T1000 (cell line): ENCODE results near the gene RPL5.
"Not testable (repeated sequence)": the region's sequence is repeated elsewhere in the genome, so short reads cannot be mapped to it uniquely, and the experiment has no call there.

Experiments
- DNase-seq: peaks from one replicate; lab custom pipeline; 2025; ENCODE audit warnings: mixed read lengths; lab: John Stamatoyannopoulos, UW

Gene RPL5

DNA sequence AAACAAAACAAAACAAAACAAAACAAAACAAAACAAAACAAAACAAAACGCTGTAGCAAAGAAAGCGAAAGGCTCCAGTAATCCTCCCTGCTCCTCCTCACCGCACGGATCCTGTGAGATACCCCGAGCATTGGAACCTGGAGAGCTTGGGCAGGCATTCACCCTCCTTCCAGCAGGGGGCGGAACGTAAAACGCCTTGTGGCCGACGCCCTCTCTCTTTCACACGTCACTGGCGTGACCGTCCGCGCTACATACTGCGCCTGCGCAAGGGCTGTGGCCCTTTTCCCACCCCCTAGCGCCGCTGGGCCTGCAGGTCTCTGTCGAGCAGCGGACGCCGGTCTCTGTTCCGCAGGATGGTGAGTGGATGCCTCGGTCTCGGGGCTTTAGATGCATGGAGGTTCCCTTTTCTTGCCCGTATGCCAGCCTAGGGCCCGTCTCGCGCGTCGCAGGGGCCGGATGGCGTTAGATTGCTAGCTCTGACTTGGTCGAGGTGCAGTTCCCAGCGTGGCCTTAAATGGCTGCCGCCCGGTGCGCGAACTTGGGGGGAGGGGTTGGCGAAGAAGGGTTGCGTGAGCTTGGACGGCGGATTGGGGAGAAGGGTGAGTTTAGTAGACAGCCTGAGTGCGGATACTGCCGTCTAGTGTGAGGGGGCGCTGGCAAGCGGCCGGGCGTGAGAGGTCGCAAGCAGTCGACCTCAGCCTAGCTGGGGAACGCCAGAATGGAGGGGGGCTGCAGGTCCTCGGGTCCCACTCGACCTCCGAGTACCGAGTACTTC, at the start of gene RPL5:
TSS of gene RPL5 (plus strand) at position 279 of the 775 bp plus-strand sequence. CDS start at position 354, 75 bp downstream.
- DNase-seq = peak; percentile 97

DNA sequence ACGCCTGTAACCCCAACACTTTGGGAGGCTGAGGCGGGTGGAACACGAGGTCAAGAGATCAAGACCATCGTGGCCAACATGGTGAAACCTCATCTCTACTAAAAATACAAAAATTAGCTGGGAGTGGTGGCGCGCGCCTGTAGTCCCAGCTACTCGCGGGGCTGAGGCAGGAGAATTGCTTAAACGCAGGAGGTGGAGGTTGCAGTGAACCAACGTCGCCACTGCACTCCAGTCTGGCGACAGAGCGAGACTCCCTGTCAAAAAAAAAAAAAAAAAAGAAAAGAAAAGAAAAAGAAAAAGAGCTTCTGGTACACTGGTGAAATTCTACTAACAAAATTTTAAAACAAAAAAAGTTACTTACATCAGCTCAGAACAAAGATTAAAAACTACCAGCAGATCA, 48.3 kb upstream of the RPL5 start:
- not testable (repeated sequence) for DNase-seq

DNA sequence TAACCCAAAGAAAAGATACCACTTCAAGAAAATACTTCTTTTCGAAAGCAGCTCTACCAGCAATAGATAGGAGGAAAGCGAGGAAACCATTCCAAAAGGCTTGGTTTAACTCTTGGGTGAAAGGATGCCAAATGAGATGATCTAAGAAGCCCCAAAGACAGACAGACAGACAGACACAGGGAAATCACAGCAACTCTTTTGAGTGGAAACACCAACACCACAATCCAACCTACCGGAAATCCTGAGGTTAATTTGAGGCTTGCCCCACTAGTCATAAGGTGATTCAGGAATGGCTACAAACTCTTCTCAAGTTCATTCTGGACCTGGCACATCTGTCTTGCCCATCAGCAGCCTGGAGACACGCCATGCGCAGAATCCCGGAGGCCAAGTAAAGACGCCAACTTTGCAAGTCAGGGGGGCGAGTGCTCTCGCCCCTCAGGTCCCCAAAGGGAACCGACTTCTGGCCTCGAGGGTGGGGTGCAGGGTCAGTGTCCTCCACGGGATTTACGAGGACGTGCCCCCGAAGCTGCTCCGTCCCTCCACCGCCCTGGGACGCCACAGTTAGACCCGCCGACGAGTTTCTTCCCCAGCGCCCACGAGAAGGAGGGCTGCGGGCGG, 47.7 kb upstream of the RPL5 start:
- DNase-seq = peak; percentile 15

DNA sequence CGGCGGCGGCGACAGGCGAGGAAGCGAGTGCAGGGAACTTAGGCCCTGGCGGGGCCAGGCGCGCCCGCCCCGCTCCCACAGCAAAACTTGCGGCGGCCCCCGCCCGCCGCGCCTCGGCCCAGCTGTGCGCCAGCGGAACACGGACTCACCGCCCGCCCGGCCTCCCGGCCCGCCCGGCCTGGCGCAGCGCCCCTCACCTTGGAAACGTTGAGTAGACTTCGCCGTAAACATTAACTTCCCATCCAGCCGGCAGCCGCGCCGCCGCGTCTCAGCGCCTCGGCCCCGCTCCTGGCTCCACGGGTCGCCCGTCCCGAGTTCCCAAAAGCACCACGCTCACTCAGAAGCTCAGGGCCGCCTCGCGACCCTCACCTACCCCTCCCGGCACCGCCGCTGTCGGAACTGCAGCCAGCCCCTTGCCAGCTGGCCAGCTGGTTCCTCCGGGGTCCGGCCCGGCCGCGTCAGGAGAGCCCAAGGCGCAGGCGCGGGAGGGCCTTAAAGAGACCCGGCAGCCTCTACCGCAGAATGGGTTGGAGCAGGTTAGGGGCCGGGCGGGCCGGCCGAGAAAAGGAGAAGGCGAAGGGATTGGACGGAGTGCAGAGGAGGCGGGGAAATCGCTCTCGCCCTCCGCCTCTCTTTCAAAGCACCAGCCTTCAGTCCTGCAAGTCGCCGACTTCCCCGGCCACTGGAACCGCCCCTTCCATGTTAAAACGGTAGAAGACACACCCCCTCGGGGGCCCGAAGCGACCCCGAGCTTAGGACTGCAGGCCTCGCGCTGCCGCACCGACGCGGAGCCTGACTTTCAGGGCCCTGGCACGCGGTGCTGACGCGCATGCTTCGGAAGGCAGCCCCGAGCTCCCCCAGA, 47.0 kb upstream of the RPL5 start, which contains the start of gene EVI5:
TSS of gene EVI5 (minus strand) at position 470 of the 862 bp plus-strand sequence. CDS start 48,562 bp downstream, outside the sequence.
- DNase-seq = peak; percentile 96

DNA sequence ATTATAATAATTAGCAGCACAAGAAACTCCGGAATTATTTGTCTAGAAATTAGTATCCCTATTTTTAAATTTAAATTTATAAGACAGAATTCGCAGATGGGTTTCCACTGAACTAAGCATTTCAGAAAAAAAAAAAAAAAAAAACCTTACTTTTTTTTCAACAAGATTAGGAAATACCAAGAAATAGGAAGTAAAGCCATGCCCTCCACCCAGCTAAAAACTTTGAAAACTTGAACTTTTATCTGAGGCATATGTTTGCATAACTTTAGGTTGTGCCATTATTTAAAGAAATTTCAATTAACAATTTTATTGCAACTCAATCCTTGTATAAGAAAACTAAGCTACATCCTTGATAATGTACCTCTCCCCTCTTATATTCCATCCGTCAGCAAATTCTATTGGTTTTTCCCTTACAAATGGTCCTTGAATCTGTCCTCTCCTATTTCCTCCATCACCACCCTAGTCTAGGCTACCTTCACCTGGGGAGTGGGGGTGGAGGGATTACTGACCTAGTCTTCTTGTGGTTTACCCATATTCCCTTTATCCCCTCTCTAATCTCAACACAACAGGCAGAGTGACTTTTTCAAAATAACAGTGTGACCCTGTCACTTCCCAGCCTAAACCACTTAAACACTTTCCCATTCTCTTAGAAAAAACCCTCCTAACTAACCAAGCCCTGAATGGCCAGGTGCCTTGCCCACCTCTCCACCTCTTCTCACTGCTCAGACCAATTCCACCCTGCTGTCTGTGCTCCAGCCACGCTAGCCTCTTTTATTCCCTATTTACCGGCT, 45.5 kb upstream of the RPL5 start:
- no peak for DNase-seq

DNA sequence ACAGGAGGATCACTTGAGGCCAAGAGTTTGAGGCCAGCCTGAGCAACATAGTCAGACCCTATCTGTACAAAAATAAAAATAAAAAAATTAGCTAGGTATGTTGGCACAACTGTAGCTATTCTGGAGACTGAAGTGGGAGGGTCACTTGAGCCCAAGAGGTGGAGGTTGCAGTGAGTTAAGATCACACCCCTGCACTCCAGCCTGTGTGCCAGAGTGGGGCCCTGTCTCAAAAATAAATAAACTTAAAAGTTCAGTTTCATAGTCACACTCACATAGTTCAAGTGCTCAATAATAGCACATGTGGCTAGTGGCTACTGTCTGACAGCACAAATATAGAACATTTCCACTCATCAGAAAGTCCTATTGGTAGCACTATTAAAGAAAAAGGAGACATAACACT, 41.8 kb upstream of the RPL5 start:
- no peak for DNase-seq

DNA sequence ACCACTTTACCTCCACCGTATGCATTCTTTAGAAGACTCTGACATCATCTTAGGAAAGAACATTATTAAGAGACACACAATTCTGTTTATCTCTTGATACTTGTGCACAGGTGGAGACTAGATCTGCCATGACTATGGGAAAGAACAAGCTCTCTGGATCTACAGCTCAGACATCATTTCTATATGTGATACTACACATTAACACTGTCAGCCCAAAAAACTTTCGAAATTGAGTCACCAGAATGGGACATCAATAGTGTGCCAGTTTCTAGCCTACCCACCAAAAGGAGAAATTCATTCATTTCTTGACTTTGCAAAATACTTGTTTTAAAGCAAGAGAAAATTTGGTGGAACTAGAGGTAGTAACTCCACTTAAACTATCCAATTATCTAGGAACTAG, 41.0 kb upstream of the RPL5 start:
- no peak for DNase-seq

DNA sequence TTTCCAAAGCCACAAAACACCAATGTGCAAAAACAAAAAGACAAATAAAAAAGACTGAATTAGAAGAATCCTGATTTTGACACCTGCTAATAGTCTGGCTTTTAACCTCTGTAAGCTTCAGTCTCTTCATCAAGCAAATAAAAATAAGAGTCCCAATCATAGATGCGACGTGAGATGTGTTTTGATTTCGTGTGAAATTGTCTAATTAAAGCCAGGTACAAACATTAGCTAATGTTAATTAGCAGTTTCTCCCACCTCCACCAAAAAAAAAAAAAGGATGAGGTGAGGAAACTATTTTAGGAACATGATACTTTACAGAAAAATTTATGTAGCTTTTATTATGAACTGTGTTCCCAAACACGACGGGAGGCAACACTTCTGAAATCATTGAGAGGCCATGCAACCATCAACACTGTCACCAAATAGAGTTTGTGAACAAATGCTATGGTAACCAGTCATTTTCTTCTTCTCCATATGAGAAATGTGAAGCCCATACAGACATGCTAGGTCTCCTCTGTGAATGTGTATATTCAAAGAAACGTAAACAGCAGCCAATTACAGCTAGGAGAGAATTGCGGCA, 40.3 kb upstream of the RPL5 start:
- no peak for DNase-seq

DNA sequence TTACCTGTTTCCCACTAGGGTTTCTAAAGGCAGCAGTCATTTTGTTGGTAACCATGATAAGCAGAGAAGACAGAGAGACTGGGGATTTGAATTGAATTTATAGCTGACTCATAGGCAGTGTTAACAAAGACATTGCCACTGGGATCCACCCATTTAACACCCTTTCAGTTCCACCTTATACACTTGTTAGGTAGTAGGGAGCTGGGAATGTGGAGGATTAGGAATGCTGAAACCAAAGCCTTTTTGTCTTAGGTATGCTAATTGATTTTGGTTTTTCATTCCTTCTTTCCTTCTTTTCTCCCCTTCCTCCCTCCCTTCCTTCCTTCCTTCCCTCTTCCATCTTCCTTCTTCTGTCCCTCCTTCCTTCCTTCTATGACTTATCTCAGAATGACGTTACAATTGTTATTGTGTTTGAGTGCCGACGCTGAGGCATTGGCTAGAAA, 39.5 kb upstream of the RPL5 start:
- no peak for DNase-seq

DNA sequence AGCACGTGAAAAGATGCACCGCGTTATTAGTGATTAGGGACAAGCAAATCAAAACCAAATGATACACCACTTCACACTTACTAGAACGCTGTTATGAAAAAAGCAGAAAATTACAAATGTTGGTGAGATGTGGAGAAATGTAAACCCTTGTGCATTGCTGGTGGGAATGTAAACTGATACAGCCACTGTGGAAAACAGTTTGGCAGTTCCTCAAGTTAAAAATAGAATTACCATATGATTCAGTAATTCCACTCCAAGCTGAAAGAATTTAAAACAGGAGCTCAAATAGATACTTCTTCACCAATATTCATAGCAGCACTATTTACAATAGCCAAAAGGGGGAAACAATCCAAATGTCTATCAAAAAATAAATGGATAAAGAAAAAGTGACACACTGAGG, 36.7 kb upstream of the RPL5 start:
- no peak for DNase-seq

DNA sequence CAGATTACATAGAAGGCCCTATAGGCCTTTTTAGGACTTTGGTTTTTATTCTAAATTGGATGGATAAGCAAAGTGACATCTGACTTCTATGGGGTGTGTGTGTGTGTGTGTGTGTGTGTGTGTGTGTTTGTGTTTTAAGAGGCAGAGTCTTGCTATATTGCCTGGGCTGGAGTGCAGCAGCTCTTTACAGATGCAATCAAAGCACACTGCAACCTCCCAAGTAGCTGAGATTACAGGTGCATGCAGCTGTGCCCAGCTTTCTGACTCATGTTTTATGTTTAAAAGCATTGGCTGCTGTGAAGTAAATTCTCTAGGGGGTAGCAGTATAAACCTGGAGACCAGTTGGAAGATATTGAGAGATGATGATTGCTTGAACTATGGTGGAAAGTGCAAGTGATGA, 34.5 kb upstream of the RPL5 start:
- DNase-seq = no peak

DNA sequence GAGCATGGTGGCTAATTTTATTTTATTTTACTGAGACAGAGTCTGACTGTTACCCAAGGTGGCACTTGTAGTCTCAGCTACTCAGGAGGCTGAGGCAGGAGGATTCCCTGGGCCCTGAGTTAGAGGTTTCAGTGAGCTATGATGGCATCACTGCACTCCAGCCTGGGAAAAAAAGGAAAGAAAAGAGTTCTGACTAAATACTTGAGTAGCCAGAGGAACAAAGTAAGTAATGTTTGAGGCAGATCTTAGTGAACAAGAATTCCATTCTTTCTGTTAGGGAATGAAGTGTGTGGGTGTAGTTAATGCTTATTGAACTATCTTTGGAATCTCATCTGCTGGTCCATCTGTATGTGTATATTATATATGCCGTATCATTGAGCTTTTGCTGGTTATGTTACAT, 33.9 kb upstream of the RPL5 start:
- DNase-seq = no peak

DNA sequence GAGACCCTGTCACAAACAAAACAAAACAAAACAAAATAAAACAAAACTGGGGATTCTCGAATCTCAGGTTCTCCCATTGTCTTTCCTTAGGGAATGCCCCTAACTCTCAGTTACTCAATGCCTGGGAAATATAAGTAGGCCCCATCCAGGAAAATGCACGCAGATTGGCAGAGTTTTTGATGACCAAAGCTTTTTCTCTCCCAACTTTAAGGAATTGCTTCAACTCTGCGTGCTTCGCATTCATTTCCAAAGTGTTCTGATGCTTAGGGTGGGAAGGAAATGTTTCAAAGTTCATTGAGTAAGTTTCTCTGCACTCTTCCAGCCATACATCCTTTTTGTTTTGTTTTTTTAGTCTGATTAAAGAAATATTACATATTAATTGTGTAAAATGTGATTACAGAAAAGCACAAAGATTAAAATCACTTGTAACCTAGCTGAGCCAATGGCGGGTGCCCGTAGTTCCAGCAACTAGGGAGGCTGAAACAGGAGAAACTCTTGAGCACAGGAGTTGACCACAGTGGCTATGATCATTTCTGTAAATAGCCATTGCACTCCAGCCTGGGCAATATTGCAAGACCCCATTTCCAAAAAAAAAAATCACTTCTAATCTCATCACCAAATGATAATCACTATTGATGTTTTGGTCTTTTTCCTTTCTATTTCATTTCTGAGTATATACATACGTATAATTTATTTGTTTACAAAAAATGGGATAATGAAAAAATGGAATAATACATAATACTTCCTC, 28.5 kb upstream of the RPL5 start:
- no peak for DNase-seq

DNA sequence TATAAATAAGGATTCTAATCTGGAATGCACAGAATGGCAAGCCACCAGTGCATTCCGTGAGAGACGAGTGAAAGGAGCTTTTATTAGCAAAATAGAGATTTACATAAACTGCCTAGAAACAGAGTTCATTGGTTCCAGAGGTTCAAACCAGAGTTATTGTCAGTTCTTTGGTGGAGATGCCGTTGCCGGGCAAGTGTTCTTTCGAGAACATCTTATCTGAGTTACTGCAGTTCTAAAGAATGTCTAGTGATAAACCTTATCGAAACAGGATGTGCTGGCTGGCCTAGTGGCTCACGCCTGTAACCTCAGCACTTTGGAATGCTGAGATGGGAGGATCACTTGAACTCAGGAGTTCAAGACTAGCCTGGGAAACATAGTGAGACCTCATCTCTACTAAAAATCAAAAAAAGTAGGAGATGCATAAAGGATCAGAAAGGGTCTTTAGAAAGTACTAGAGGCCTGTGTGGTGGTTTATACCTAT, 27.1 kb upstream of the RPL5 start:
- peak; percentile 80 for DNase-seq

DNA sequence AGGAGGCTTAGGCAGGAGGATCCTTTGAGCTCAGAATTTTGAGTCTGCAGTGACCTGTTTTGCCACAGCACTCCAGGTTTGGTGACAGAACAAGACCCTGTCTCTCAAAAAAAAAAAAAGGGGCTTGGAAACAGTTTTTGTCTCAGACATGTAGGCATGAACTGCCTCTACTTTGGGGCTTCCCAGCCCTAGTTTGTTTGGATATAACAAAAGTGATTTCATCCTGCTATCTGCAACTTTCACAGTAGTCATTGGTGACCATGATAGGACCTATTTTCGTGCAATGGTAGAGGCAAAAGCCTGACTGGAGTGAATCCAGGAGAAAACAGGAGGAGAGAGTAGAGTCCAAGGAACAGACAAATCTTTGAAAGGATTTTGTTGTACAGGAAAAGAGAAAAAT, 26.6 kb upstream of the RPL5 start:
- no peak for DNase-seq

DNA sequence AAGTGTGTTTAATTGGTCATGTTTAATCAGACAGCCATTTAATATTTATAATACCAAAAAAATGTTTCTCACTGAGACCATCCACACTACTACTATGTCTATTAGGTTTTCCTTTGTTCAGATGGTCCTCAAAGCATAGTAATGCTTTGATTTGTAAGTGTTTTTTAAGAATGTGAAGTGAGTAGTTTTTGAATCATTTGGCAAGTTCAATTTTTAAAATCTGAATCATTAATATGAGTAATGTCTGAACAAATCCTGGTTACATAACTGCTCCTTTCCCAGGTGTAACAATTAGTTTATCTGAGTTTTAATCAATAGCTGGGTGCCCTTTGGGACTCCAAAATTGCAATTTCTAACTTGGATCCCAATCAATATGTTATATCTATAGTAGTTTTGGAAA, 23.5 kb upstream of the RPL5 start:
- no peak for DNase-seq

DNA sequence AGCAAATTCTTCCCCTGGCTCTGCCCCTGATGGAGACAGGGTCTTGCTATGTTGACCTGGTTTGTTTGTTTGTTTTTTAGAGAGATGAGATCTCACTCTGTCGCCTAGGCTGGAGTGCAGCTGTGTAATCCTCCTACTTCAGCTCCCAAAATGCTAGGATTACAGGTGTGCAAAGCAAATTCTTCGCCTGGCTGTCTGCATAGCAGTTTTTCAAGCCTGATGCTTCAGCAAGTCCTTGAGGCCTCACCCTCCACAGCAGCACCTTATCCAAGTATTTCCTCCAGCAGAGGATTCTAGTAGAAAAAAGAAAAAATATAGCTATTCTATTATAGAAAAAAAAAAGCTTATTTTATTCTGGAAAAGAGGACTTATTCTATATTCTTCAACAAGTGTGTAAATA, 15.1 kb upstream of the RPL5 start:
- DNase-seq = no peak

DNA sequence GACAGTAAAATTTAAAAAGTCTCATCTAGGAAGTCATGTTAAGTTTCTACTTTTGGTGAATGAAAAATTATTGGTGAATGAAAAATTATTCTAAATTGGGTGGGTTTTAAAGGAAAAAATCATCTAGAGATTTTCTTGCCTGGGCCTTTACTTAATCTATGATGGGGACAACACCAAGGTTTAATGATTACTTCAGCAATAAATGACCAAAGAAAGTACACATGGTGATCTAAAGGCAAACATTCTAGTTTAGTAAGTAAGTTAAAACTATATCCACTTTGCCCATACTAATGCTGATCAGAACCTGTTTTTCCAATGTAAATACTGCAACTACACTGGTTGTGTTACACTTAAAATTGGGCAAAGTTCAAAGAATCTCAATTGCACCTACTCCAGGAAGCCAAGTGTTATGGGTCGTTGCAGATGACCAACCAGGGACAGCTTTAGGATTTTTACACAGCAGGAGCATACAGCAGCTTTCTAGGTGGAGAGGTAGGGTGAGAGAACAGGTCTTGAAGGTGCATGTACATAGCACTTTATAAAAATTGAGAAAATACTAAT, 14.6 kb upstream of the RPL5 start:
- no peak for DNase-seq

DNA sequence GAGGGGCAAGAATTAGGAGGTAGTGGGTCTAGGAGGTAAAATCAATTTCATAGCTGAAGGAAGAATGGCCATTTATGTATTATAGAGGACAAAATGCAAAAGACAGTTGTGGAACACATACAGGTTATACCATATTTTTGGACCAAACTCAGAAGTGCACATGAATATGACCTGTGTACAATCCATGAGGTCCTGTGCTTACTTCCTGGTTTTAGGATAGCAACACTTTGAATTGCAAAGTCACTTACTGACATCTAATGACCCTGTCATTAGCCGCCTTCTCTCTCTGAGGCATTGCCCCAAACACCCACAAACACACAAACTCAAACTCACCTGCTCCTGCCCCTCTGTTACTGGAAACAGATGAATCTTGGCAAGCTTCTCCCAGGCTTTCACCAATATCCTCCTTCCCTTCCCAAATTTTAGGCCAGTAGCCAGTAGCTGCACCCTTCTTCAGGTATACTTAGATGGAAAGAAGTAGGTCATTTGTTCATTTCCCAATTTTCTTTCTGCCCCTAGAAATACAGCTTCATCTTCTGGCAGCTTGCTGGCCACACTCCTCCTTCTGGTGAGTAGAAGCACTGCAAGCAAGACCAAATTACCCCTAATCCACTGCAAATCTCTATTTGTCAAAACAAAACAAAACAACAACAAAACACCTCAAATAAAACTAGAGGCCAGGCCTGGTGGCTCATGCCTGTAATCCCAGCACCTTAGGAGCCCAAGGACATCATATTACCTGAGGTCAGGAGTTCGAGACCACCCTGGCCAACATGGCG, 13.7 kb upstream of the RPL5 start:
- DNase-seq = no peak
